ENCODE measurements around the gene MBNL1.

- TF ChIP-seq ZNF384 (IDR thresholded peaks at IDR 0.05) = no peak
- TF ChIP-seq TARDBP (IDR thresholded peaks at IDR 0.05) = no peak
- TF ChIP-seq FOXM1 (IDR thresholded peaks at IDR 0.05; ENCODE audit: borderline replicate concordance) = no peak
- TF ChIP-seq SP1 (IDR thresholded peaks at IDR 0.05) = no peak
- TF ChIP-seq SUZ12 (IDR thresholded peaks at IDR 0.05) = no peak
These were observed 8.2 kb upstream of the MBNL1 start for GRCh38 chr3:152260529-152260928.

Measured in HEK293T (cell line).